Measurements from ENCODE around the gene ZNF558. TPM values are rescaled to one million over a fixed set of nuclear protein-coding genes. Genes with fewer than 3 reads are reported as not detected.

Gene ZNF558
- total and polyA plus RNA-seq, 2 donors from 2014 or later = 7.5 to 28.5 TPM

DNA sequence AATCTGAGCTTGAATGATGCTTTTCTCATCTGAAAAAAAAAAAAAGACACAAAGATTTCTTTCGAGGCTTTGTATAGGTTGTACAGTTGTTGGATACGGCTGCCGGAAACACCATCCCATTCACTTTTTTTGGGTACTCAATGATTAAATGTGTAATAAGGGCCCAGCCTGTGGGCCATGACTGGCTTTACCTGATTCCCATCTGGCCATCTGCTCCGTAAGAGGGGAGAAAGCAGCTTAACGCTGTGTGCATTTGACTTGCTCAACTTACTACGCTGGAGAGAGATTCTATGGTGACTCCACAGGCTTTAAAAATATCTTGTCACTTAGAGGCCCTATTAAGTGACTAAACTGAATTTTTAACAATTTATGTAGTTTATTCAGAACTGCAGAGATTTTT, 731 bp downstream of the ZNF558 start:
- no peak overlapping the region for H3K27ac ChIP-seq (ENCODE audit: low read depth in 2 of 2, low read length in 2 of 2)
- intact Hi-C loops (cut with DNase I) = no loop called here
- peak in 1 of 5 donors; percentile 27 for DNase-seq
- H3K4me3 ChIP-seq (ENCODE audit: low read length in 3 of 3) = peak overlapping the region; percentile 66 to 80 (median 76)
- H3K9me3 ChIP-seq (ENCODE audit: control insufficient read depth in 2 of 3, insufficient read depth in 1 of 3, low read length in 3 of 3) = no peaks in the 10 kb centered on the region
- H3K9ac ChIP-seq (ENCODE audit: low read length in 3 of 3) = peak overlapping the region; percentile 60 to 95 (median 90)
- peaks cover 0 to 2% (median 0%) of the 10 kb centered on the region in 3 donors for H3K4me1 ChIP-seq (ENCODE audit: control insufficient read depth in 2 of 3, insufficient read depth in 2 of 3, low read depth in 1 of 3, low read length in 3 of 3)
- TF ChIP-seq, protein P1, sequence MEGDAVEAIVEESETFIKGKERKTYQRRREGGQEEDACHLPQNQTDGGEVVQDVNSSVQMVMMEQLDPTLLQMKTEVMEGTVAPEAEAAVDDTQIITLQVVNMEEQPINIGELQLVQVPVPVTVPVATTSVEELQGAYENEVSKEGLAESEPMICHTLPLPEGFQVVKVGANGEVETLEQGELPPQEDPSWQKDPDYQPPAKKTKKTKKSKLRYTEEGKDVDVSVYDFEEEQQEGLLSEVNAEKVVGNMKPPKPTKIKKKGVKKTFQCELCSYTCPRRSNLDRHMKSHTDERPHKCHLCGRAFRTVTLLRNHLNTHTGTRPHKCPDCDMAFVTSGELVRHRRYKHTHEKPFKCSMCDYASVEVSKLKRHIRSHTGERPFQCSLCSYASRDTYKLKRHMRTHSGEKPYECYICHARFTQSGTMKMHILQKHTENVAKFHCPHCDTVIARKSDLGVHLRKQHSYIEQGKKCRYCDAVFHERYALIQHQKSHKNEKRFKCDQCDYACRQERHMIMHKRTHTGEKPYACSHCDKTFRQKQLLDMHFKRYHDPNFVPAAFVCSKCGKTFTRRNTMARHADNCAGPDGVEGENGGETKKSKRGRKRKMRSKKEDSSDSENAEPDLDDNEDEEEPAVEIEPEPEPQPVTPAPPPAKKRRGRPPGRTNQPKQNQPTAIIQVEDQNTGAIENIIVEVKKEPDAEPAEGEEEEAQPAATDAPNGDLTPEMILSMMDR (IDR thresholded peaks at IDR 0.05; ENCODE audit: borderline replicate concordance, extremely low read depth, insufficient read depth) = no peak
- no peak for FAIRE-seq
- no peaks in the 10 kb centered on the region for H3K27me3 ChIP-seq (ENCODE audit: control insufficient read depth, insufficient read depth, low read length)
- peaks cover 0 to 20% (median 4%) of the 10 kb centered on the region in 3 donors for H3K36me3 ChIP-seq (ENCODE audit: control insufficient read depth in 2 of 3, insufficient read depth in 3 of 3, low read length in 3 of 3)

DNA sequence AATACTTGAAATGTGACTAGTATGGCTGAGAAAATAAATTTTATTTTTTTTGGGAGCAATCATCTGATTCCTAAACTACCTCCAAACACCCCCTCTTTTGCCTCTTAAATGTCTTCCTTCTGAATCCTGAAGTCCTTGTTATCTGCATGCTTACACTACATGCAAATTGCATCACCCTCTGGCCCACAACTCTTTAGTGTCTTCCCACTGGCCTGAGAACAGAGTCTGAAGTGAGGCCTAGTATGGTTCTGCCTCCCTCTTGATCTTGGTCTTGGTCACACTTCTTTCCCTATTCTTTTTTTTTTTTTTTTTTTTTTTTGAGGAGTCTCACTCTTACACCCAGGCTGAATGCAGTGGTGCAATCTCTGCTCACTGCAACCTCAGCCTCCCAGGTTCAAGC, 4.8 kb downstream of the ZNF558 start:
- TF ChIP-seq, protein P1 (IDR thresholded peaks at IDR 0.05; ENCODE audit: borderline replicate concordance, extremely low read depth, insufficient read depth) = no peak
- Histone ChIP-seq H3K9me3 (ENCODE audit: control insufficient read depth in 2 of 3, insufficient read depth in 1 of 3, low read length in 3 of 3) (no peaks in the 10 kb centered on the region), H3K4me3 (ENCODE audit: low read length in 3 of 3) (no peak overlapping the region), H3K27ac (ENCODE audit: low read depth in 2 of 2, low read length in 2 of 2) (no peak overlapping the region), H3K36me3 (ENCODE audit: control insufficient read depth in 2 of 3, insufficient read depth in 3 of 3, low read length in 3 of 3) (peaks cover 3 to 39% (median 20%) of the 10 kb centered on the region in 3 donors), H3K9ac (ENCODE audit: low read length in 3 of 3) (no peak overlapping the region), H3K27me3 (ENCODE audit: control insufficient read depth, insufficient read depth, low read length) (no peaks in the 10 kb centered on the region), H3K4me1 (ENCODE audit: control insufficient read depth in 2 of 3, insufficient read depth in 2 of 3, low read depth in 1 of 3, low read length in 3 of 3) (peaks cover 0 to 2% (median 0%) of the 10 kb centered on the region in 3 donors)
- FAIRE-seq (no peak), DNase-seq (no peak)
- intact Hi-C loops (cut with DNase I) = no loop called here

DNA sequence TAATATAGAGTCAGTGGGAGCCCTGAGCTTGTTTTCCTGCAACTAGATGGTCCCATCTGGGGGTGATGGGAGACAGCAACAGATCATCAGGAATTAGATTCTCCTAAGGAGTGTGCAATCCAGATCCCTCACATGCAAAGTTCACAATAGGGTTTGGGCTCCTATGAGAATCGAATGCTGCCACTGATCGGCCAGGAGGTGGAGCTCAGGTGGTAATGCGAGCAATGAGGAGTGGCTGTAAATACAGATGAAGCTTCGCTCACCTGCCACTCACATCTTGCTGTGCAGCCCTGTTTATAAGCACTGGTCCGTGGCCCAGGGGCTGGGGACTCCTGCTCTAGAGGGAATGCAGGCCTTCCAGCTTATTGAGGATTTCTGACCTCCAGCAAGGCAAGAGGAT, 5.7 kb downstream of the ZNF558 start:
- TF ChIP-seq, protein P1 (IDR thresholded peaks at IDR 0.05; ENCODE audit: borderline replicate concordance, extremely low read depth, insufficient read depth) = no peak
- H3K9me3 ChIP-seq (ENCODE audit: control insufficient read depth in 2 of 3, insufficient read depth in 1 of 3, low read length in 3 of 3) = peaks cover 0 to 2% (median 0%) of the 10 kb centered on the region in 3 donors
- FAIRE-seq (no peak), DNase-seq (no peak)
- H3K9ac ChIP-seq (ENCODE audit: low read length in 3 of 3) = no peak overlapping the region
- no peaks in the 10 kb centered on the region for H3K27me3 ChIP-seq (ENCODE audit: control insufficient read depth, insufficient read depth, low read length)
- H3K4me3 ChIP-seq (ENCODE audit: low read length in 3 of 3) = no peak overlapping the region
- peaks cover 6 to 47% (median 27%) of the 10 kb centered on the region in 3 donors for H3K36me3 ChIP-seq (ENCODE audit: control insufficient read depth in 2 of 3, insufficient read depth in 3 of 3, low read length in 3 of 3)
- H3K27ac ChIP-seq (ENCODE audit: low read depth in 2 of 2, low read length in 2 of 2) = no peak overlapping the region
- H3K4me1 ChIP-seq (ENCODE audit: control insufficient read depth in 2 of 3, insufficient read depth in 2 of 3, low read depth in 1 of 3, low read length in 3 of 3) = peaks cover 0 to 2% (median 0%) of the 10 kb centered on the region in 3 donors
- intact Hi-C loops (cut with DNase I) = no loop called here

DNA sequence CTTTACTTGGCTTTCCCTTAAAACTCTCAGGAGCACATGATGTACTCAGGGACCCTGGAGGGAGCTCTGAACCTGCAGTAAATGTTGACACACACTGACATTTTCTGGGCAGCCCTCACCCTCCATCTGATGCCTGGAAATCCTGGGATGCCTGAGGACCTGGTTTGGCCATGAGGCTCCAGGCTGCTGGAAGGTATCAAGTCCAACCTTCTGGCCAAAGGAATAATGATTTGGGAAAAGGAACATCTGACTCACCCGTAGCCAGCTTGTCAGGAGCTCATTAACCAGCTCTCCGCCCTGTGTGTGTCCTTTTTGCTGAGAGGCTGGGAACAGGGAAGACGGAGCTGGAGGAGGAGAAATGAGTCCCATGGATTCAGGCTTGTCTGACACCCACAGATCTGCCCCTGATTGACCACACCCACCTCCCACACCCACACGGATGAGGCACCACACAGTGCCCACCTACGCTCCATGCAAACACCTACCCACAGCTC, 10.3 kb downstream of the ZNF558 start:
- no peak overlapping the region for H3K27ac ChIP-seq (ENCODE audit: low read depth in 2 of 2, low read length in 2 of 2)
- FAIRE-seq (no peak), DNase-seq (no peak)
- no peaks in the 10 kb centered on the region for H3K4me1 ChIP-seq (ENCODE audit: control insufficient read depth in 2 of 3, insufficient read depth in 2 of 3, low read depth in 1 of 3, low read length in 3 of 3)
- no peak overlapping the region for H3K4me3 ChIP-seq (ENCODE audit: low read length in 3 of 3)
- peaks cover 21 to 69% (median 46%) of the 10 kb centered on the region in 3 donors for H3K36me3 ChIP-seq (ENCODE audit: control insufficient read depth in 2 of 3, insufficient read depth in 3 of 3, low read length in 3 of 3)
- intact Hi-C loops (cut with DNase I) = no loop called here
- TF ChIP-seq, protein P1 (IDR thresholded peaks at IDR 0.05; ENCODE audit: borderline replicate concordance, extremely low read depth, insufficient read depth) = no peak
- no peak overlapping the region for H3K9ac ChIP-seq (ENCODE audit: low read length in 3 of 3)
- H3K27me3 ChIP-seq (ENCODE audit: control insufficient read depth, insufficient read depth, low read length) = no peaks in the 10 kb centered on the region
- H3K9me3 ChIP-seq (ENCODE audit: control insufficient read depth in 2 of 3, insufficient read depth in 1 of 3, low read length in 3 of 3) = peaks cover 3 to 36% (median 8%) of the 10 kb centered on the region in 3 donors
